OCI-LY1 (cell line): ENCODE measurements around the gene TIAM1.

Experiments
- H2AFZ ChIP-seq: fragments of 200-600 bp; sonication (generic), shearing (Covaris generic); 2 replicates; pipeline ENCODE4 v1.6.0; 2014; ENCODE audit warnings: antibody characterized with exemption, mild to moderate bottlenecking, low read length
- H3F3A ChIP-seq: fragments of 200-600 bp; sonication (generic), shearing (Covaris generic); 2 replicates; pipeline ENCODE4 v1.6.0; 2014; ENCODE audit warnings: mild to moderate bottlenecking, antibody characterized with exemption, low read length, moderate library complexity; ENCODE audit not compliant: insufficient read depth
- H3K27ac ChIP-seq: fragments of 200-600 bp; sonication (generic); 2 replicates; pipeline ENCODE4 v1.5.1; 2014; ENCODE audit warnings: low read length, mixed run types, mild to moderate bottlenecking, low read depth; ENCODE audit not compliant: poor library complexity, severe bottlenecking
- H3K27me3 ChIP-seq: fragments of 200-600 bp; sonication (generic); 2 replicates; pipeline ENCODE4 v1.6.0; 2014; ENCODE audit warnings: antibody characterized with exemption, mild to moderate bottlenecking, low read length, moderate library complexity; ENCODE audit not compliant: insufficient read depth
- H3K36me3 ChIP-seq: fragments of 200-600 bp; sonication (generic); 2 replicates; pipeline ENCODE4 v1.6.1; 2014; ENCODE audit warnings: mild to moderate bottlenecking, antibody characterized with exemption, low read length, moderate library complexity, mixed read lengths; ENCODE audit not compliant: insufficient read depth
- H3K4me1 ChIP-seq: fragments of 200-600 bp; sonication (generic); 2 replicates; pipeline ENCODE4 v1.5.1; 2014; ENCODE audit warnings: mild to moderate bottlenecking, low read length, moderate library complexity; ENCODE audit not compliant: insufficient read depth, severe bottlenecking
- H3K4me2 ChIP-seq: fragments of 200-600 bp; sonication (generic), shearing (Covaris generic); 2 replicates; pipeline ENCODE4 v1.6.1; 2014; ENCODE audit warnings: low read length
- H3K4me3 ChIP-seq: fragments of 200-600 bp; sonication (generic); 2 replicates; pipeline ENCODE4 v1.5.1; 2014; ENCODE audit warnings: low read length, low read depth, mild to moderate bottlenecking, mixed read lengths; ENCODE audit not compliant: poor library complexity, severe bottlenecking
- H3K79me2 ChIP-seq: fragments of 200-600 bp; shearing (Covaris generic); 2 replicates; pipeline ENCODE4 v1.6.1; 2016; ENCODE audit warnings: mixed run types, low read length, mixed read lengths; ENCODE audit not compliant: insufficient read depth
- H3K9ac ChIP-seq: fragments of 200-600 bp; sonication (generic), shearing (Covaris generic); 2 replicates; pipeline ENCODE4 v1.6.1; 2014; ENCODE audit warnings: mild to moderate bottlenecking, low read length, mixed read lengths
- H3K9me2 ChIP-seq: fragments of 200-600 bp; sonication (generic), shearing (Covaris generic); 2 replicates; pipeline ENCODE4 v1.6.1; 2014; ENCODE audit warnings: low read depth, mild to moderate bottlenecking, low read length, mixed read lengths
- H3K9me3 ChIP-seq: fragments of 200-600 bp; shearing (Covaris generic); 2 replicates; pipeline ENCODE4 v1.6.1; 2014; ENCODE audit warnings: low read length, mixed read lengths
- H4K20me1 ChIP-seq: fragments of 200-600 bp; sonication (generic), shearing (Covaris generic); 2 replicates; pipeline ENCODE4 v1.6.0; 2016; ENCODE audit warnings: mild to moderate bottlenecking, low read length; ENCODE audit not compliant: insufficient read depth
- CTCF ChIP-seq: fragments of 200-600 bp; sonication (generic), shearing (Covaris generic); IDR thresholded peaks from 2 replicates; pipeline ENCODE4 v1.5.1; 2017; ENCODE audit warnings: mild to moderate bottlenecking, antibody characterized with exemption, low read length, moderate library complexity, mixed read lengths
- EZH2 ChIP-seq: fragments of 200-600 bp; sonication (generic), shearing (Covaris generic); IDR thresholded peaks from 2 replicates; pipeline ENCODE4 v1.8.0; 2017; ENCODE audit warnings: borderline replicate concordance, mixed run types, mild to moderate bottlenecking, antibody characterized with exemption, low read length, moderate library complexity, mixed read lengths

TIAM1 gene

DNA sequence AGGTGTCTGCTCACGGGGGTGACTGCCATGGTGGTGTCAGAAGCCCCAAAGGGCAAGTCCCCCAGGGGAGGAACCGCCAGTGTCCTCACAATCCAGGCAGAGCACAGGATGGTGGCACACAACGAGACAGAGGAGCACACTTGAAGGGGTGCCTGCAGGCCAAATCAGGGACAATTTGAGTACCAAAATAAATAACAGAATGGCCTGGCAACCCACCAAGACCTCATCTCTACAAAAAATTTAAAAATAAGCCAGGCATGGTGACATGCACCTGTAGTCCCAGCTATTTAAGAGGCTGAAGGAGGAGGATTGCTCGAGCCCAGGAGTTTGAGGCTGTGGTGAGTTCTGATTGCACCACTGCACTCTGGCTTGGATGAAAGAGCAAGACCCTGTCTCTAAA lies 38.2 kb downstream of the TIAM1 start:
- H3K79me2 ChIP-seq, result no peaks in the 10 kb centered on the region
- H3K27ac ChIP-seq, result no peak overlapping the region
- TF ChIP-seq EZH2 (no peak), CTCF (no peak)
- no peak overlapping the region for H3K4me3 ChIP-seq
- H3K36me3 ChIP-seq, result no peaks in the 10 kb centered on the region
- no peaks in the 10 kb centered on the region for H3F3A ChIP-seq
- no peaks in the 10 kb centered on the region for H3K27me3 ChIP-seq
- no peak overlapping the region for H2AFZ ChIP-seq
- H3K9ac ChIP-seq, result no peak overlapping the region
- H3K9me3 ChIP-seq, result no peaks in the 10 kb centered on the region
- no peaks in the 10 kb centered on the region for H3K4me1 ChIP-seq
- H4K20me1 ChIP-seq, result no peaks in the 10 kb centered on the region
- no peak overlapping the region for H3K4me2 ChIP-seq
- no peaks in the 10 kb centered on the region for H3K9me2 ChIP-seq

GRCh38 chr21:31299291-31300147 lies 44.5 kb downstream of the TIAM1 start:
- no peaks in the 10 kb centered on the region for H3K79me2 ChIP-seq

DNA sequence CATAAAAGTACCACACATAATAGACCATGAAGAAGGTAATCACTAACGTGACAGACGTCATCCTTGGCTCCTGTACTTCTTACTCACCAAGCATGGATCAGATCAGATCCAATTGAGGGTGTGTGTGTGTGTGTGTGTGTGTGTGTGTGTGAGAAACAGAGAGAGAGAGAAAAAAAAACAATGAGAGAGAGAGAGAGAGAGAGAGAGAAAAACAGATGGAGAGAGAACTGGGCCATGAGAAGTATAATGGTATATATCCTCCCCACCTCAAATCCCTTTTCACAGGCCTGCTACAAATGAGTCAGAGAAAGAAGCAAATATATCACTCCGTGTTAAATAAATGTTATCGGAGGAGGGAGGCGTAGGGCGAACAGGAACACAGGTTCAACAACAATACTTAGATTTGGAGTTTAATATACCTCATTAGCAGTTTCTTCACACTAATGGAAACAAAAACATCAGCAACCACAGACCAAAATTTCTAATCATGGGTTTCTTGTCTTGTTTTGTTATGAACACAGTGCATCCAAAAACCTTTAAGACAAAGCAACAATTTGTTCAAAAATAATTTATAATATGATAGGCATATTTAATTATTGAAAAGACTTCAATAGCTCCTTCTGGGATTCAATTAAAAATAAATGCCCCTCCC lies 45.3 kb downstream of the TIAM1 start:
- H3K79me2 ChIP-seq, result no peaks in the 10 kb centered on the region
- no peak overlapping the region for H3K4me2 ChIP-seq
- TF ChIP-seq CTCF (no peak), EZH2 (no peak)
- H3K27ac ChIP-seq, result no peak overlapping the region
- H3K4me3 ChIP-seq, result no peak overlapping the region
- no peaks in the 10 kb centered on the region for H3K9me2 ChIP-seq
- H3K36me3 ChIP-seq, result no peaks in the 10 kb centered on the region
- no peak overlapping the region for H3K9ac ChIP-seq
- H3K4me1 ChIP-seq, result no peaks in the 10 kb centered on the region
- H3F3A ChIP-seq, result no peaks in the 10 kb centered on the region
- H2AFZ ChIP-seq, result no peak overlapping the region
- H4K20me1 ChIP-seq, result no peaks in the 10 kb centered on the region
- H3K27me3 ChIP-seq, result no peaks in the 10 kb centered on the region
- no peaks in the 10 kb centered on the region for H3K9me3 ChIP-seq

More at GRCh38 chr21:31299291-31300147, 44.5 kb downstream of the TIAM1 start:
- no peak overlapping the region for H3K27ac ChIP-seq
- no peaks in the 10 kb centered on the region for H3K9me2 ChIP-seq
- H3F3A ChIP-seq, result no peaks in the 10 kb centered on the region
- H3K27me3 ChIP-seq, result no peaks in the 10 kb centered on the region
- H3K9ac ChIP-seq, result no peak overlapping the region
- H4K20me1 ChIP-seq, result no peaks in the 10 kb centered on the region
- H2AFZ ChIP-seq, result no peak overlapping the region
- TF ChIP-seq CTCF, result no peak
- no peak for TF ChIP-seq EZH2
- H3K4me3 ChIP-seq, result no peak overlapping the region
- H3K4me2 ChIP-seq, result no peak overlapping the region
- H3K36me3 ChIP-seq, result no peaks in the 10 kb centered on the region
- no peaks in the 10 kb centered on the region for H3K4me1 ChIP-seq
- H3K9me3 ChIP-seq, result no peaks in the 10 kb centered on the region
